HepG2 (cell line): ENCODE results near the gene TBX5.

Experiments used
- FOXO4 ChIP-seq: sonication (generic); formaldehyde crosslinking; conservative IDR thresholded peaks from 2 replicates; pipeline ENCODE4 v1.8.1; 2023; ENCODE audit warnings: missing genetic modification reagents
- HNF4G ChIP-seq, 2 experiments: sonication (generic) in 1 of 2; formaldehyde crosslinking in 1 of 2; IDR thresholded peaks; 2 replicates each; pipeline versions ENCODE4 v1.4.0 to v1.6.1; 2011 to 2020; ENCODE audit warnings: borderline replicate concordance in 2 of 2, low read depth in 2 of 2, mild to moderate bottlenecking in 2 of 2, low read length in 1 of 2, missing genetic modification reagents in 1 of 2, moderate library complexity in 1 of 2
- JUN ChIP-seq: sonication (generic); formaldehyde crosslinking; IDR thresholded peaks from 2 replicates; pipeline ENCODE4 v1.4.0; 2020; ENCODE audit warnings: mild to moderate bottlenecking, missing genetic modification reagents
- JUND ChIP-seq: sonication (generic); formaldehyde crosslinking; IDR thresholded peaks from 2 replicates; pipeline ENCODE4 v1.8.0; 2022; ENCODE audit warnings: mild to moderate bottlenecking, missing genetic modification reagents
- KLF16 ChIP-seq, 2 experiments: sonication (generic) in 1 of 2; formaldehyde crosslinking in 1 of 2; IDR thresholded peaks; 2 replicates each; pipeline versions ENCODE4 v1.6.1 to v1.8.0; 2016 to 2023; ENCODE audit warnings: missing genetic modification reagents in 2 of 2, missing compliant biosample characterization in 1 of 2
- NFYB ChIP-seq: sonication (generic); formaldehyde crosslinking; IDR thresholded peaks from 2 replicates; pipeline ENCODE4 v1.4.0; 2020; ENCODE audit warnings: missing genetic modification reagents
- POLR2A ChIP-seq, 2 experiments: IDR thresholded peaks; 2 replicates each; pipeline ENCODE4 v1.6.1; 2011; ENCODE audit warnings: low read depth in 2 of 2, low read length in 2 of 2, mild to moderate bottlenecking in 1 of 2, moderate library complexity in 1 of 2; ENCODE audit not compliant: insufficient read depth in 1 of 2
- PRDM15 ChIP-seq: sonication (generic); formaldehyde crosslinking; IDR thresholded peaks from 2 replicates; pipeline ENCODE4 v1.4.0; 2020; ENCODE audit warnings: missing genetic modification reagents
- SRF ChIP-seq: IDR thresholded peaks from 2 replicates; pipeline ENCODE4 v1.6.1; 2011; ENCODE audit warnings: mild to moderate bottlenecking, low read depth, low read length, moderate library complexity
- TRIM24 ChIP-seq: sonication (generic); formaldehyde crosslinking; IDR thresholded peaks from 2 replicates; pipeline ENCODE4 v1.8.0; 2022; ENCODE audit warnings: mild to moderate bottlenecking, missing genetic modification reagents
- ZFYVE20 ChIP-seq: sonication (generic); formaldehyde crosslinking; IDR thresholded peaks from 2 replicates; pipeline ENCODE4 v1.8.0; 2023; ENCODE audit warnings: low read depth, mild to moderate bottlenecking, moderate library complexity, missing genetic modification reagents, borderline replicate concordance

GRCh38 chr12:114395233-114395632, 10.7 kb downstream of the TBX5 start:
- TF ChIP-seq NFYB (no peak), TRIM24 (CRISPR knock-in tag) (no peak), FOXO4 (CRISPR knock-in tag) (no peak), PRDM15 (no peak), POLR2A (IDR thresholded peaks at IDR 0.05; ENCODE audit: insufficient read depth in 1 of 2, low read depth in 2 of 2, low read length in 2 of 2) (no peak), JUN (CRISPR knock-in tag) (no peak), ZFYVE20 (CRISPR knock-in tag) (no peak), KLF16 (CRISPR knock-in tag; IDR thresholded peaks at IDR 0.05) (no peak), HNF4G (IDR thresholded peaks at IDR 0.05; ENCODE audit: borderline replicate concordance, low read depth, low read length) (no peak), HNF4G (CRISPR knock-in tag; IDR thresholded peaks at IDR 0.05; ENCODE audit: borderline replicate concordance, low read depth) (no peak), SRF (no peak), JUND (CRISPR knock-in tag) (no peak)
